Measurements from ENCODE around the gene ZC3H7B. TPM values are rescaled to one million over a fixed set of nuclear protein-coding genes. Genes with fewer than 3 reads are reported as not detected.

Gene ZC3H7B
- total and polyA plus RNA-seq, 5 donors from 2014 or later: 1.00 to 39.3 (median 1.3) TPM

- no peaks in the 10 kb centered on the region for H3K27me3 Mint-ChIP-seq
- H3K4me1 Mint-ChIP-seq: peaks cover 0 to 18% (median 0%) of the 10 kb centered on the region in 4 donors
- DNase-seq (no peak), ATAC-seq (ENCODE audit: low read depth in 2 of 2) (no peak)
- H3K4me1 ChIP-seq (ENCODE audit: control insufficient read depth, insufficient read depth, low read length, poor library complexity, severe bottlenecking): no peaks in the 10 kb centered on the region
- no peaks in the 10 kb centered on the region for H3K27me3 ChIP-seq (ENCODE audit: control insufficient read depth, insufficient read depth, low read length)
- no peak overlapping the region for H3K27ac ChIP-seq (ENCODE audit: insufficient read depth, low read length, poor library complexity, severe bottlenecking)
- H3K9me3 Mint-ChIP-seq: no peaks in the 10 kb centered on the region
- H3K4me3 ChIP-seq (ENCODE audit: low read depth, low read length): no peak overlapping the region
- no peaks in the 10 kb centered on the region for H3K9me3 ChIP-seq (ENCODE audit: control insufficient read depth in 2 of 2, low read length in 2 of 2)
- peaks cover 16% of the 10 kb centered on the region for H3K36me3 Mint-ChIP-seq
- peaks cover 27% of the 10 kb centered on the region for H3K36me3 ChIP-seq (ENCODE audit: control insufficient read depth, insufficient read depth, low read length)
- no peak overlapping the region for H3K4me3 Mint-ChIP-seq
- peak overlapping the region in 1 of 3 donors; percentile 39 for H3K27ac Mint-ChIP-seq
Measured at GRCh38 chr22:41333806-41334205, 32.5 kb downstream of the ZC3H7B start.

GRCh38 chr22:41334215-41334614, 32.9 kb downstream of the ZC3H7B start:
- H3K36me3 ChIP-seq (ENCODE audit: control insufficient read depth, insufficient read depth, low read length): peaks cover 31% of the 10 kb centered on the region
- H3K4me3 ChIP-seq (ENCODE audit: low read depth, low read length): no peak overlapping the region
- H3K9me3 Mint-ChIP-seq: no peaks in the 10 kb centered on the region
- no peak overlapping the region for H3K27ac Mint-ChIP-seq
- H3K4me1 ChIP-seq (ENCODE audit: control insufficient read depth, insufficient read depth, low read length, poor library complexity, severe bottlenecking): no peaks in the 10 kb centered on the region
- H3K27me3 Mint-ChIP-seq: no peaks in the 10 kb centered on the region
- ATAC-seq (ENCODE audit: low read depth in 2 of 2): no peak
- peaks cover 0 to 18% (median 0%) of the 10 kb centered on the region in 4 donors for H3K4me1 Mint-ChIP-seq
- no peak overlapping the region for H3K27ac ChIP-seq (ENCODE audit: insufficient read depth, low read length, poor library complexity, severe bottlenecking)
- no peaks in the 10 kb centered on the region for H3K27me3 ChIP-seq (ENCODE audit: control insufficient read depth, insufficient read depth, low read length)
- DNase-seq: no peak
- H3K4me3 Mint-ChIP-seq: no peak overlapping the region
- H3K36me3 Mint-ChIP-seq: peaks cover 16% of the 10 kb centered on the region
- H3K9me3 ChIP-seq (ENCODE audit: control insufficient read depth in 2 of 2, low read length in 2 of 2): no peaks in the 10 kb centered on the region

GRCh38 chr22:41334951-41335635, 33.8 kb downstream of the ZC3H7B start:
- Histone ChIP-seq H3K36me3 (ENCODE audit: control insufficient read depth, insufficient read depth, low read length) (peaks cover 26% of the 10 kb centered on the region), H3K4me1 (ENCODE audit: control insufficient read depth, insufficient read depth, low read length, poor library complexity, severe bottlenecking) (no peaks in the 10 kb centered on the region), H3K4me3 (ENCODE audit: low read depth, low read length) (no peak overlapping the region), H3K9me3 (ENCODE audit: control insufficient read depth in 2 of 2, low read length in 2 of 2) (no peaks in the 10 kb centered on the region), H3K27me3 (ENCODE audit: control insufficient read depth, insufficient read depth, low read length) (no peaks in the 10 kb centered on the region), H3K27ac (ENCODE audit: insufficient read depth, low read length, poor library complexity, severe bottlenecking) (no peak overlapping the region)
- H3K27me3 Mint-ChIP-seq: no peaks in the 10 kb centered on the region
- no peak overlapping the region for H3K4me3 Mint-ChIP-seq
- ATAC-seq (ENCODE audit: low read depth in 2 of 2): no peak
- no peak for DNase-seq
- H3K9me3 Mint-ChIP-seq: no peaks in the 10 kb centered on the region
- no peak overlapping the region for H3K27ac Mint-ChIP-seq
- peaks cover 0 to 18% (median 0%) of the 10 kb centered on the region in 4 donors for H3K4me1 Mint-ChIP-seq
- peaks cover 13% of the 10 kb centered on the region for H3K36me3 Mint-ChIP-seq

GRCh38 chr22:41338614-41339212, 37.4 kb downstream of the ZC3H7B start:
- no peak overlapping the region for H3K4me3 Mint-ChIP-seq
- ATAC-seq (ENCODE audit: low read depth in 2 of 2) (no peak), DNase-seq (no peak)
- peaks cover 31% of the 10 kb centered on the region for H3K36me3 ChIP-seq (ENCODE audit: control insufficient read depth, insufficient read depth, low read length)
- no peaks in the 10 kb centered on the region for H3K9me3 Mint-ChIP-seq
- peaks cover 0 to 16% (median 0%) of the 10 kb centered on the region in 4 donors for H3K4me1 Mint-ChIP-seq
- no peaks in the 10 kb centered on the region for H3K27me3 ChIP-seq (ENCODE audit: control insufficient read depth, insufficient read depth, low read length)
- no peaks in the 10 kb centered on the region for H3K4me1 ChIP-seq (ENCODE audit: control insufficient read depth, insufficient read depth, low read length, poor library complexity, severe bottlenecking)
- H3K27ac Mint-ChIP-seq: no peak overlapping the region
- no peaks in the 10 kb centered on the region for H3K27me3 Mint-ChIP-seq
- H3K36me3 Mint-ChIP-seq: peaks cover 6% of the 10 kb centered on the region
- no peak overlapping the region for H3K27ac ChIP-seq (ENCODE audit: insufficient read depth, low read length, poor library complexity, severe bottlenecking)
- no peaks in the 10 kb centered on the region for H3K9me3 ChIP-seq (ENCODE audit: control insufficient read depth in 2 of 2, low read length in 2 of 2)
- H3K4me3 ChIP-seq (ENCODE audit: low read depth, low read length): no peak overlapping the region

GRCh38 chr22:41339823-41340222, 38.5 kb downstream of the ZC3H7B start:
- peaks cover 39% of the 10 kb centered on the region for H3K36me3 ChIP-seq (ENCODE audit: control insufficient read depth, insufficient read depth, low read length)
- no peak overlapping the region for H3K27ac Mint-ChIP-seq
- no peaks in the 10 kb centered on the region for H3K9me3 Mint-ChIP-seq
- H3K36me3 Mint-ChIP-seq: peaks cover 15% of the 10 kb centered on the region
- H3K4me1 Mint-ChIP-seq: peaks cover 0 to 15% (median 0%) of the 10 kb centered on the region in 4 donors
- H3K4me1 ChIP-seq (ENCODE audit: control insufficient read depth, insufficient read depth, low read length, poor library complexity, severe bottlenecking): no peaks in the 10 kb centered on the region
- H3K4me3 ChIP-seq (ENCODE audit: low read depth, low read length): no peak overlapping the region
- H3K27me3 ChIP-seq (ENCODE audit: control insufficient read depth, insufficient read depth, low read length): no peaks in the 10 kb centered on the region
- H3K9me3 ChIP-seq (ENCODE audit: control insufficient read depth in 2 of 2, low read length in 2 of 2): no peaks in the 10 kb centered on the region
- H3K27ac ChIP-seq (ENCODE audit: insufficient read depth, low read length, poor library complexity, severe bottlenecking): no peak overlapping the region
- no peak overlapping the region for H3K4me3 Mint-ChIP-seq
- H3K27me3 Mint-ChIP-seq: no peaks in the 10 kb centered on the region
- DNase-seq: no peak
- no peak for ATAC-seq (ENCODE audit: low read depth in 2 of 2)

- no peaks in the 10 kb centered on the region for H3K4me1 ChIP-seq (ENCODE audit: control insufficient read depth, insufficient read depth, low read length, poor library complexity, severe bottlenecking)
- Mint-ChIP-seq H3K4me3 (no peak overlapping the region), H3K4me1 (peaks cover 0 to 11% (median 0%) of the 10 kb centered on the region in 4 donors), H3K36me3 (peaks cover 11% of the 10 kb centered on the region), H3K9me3 (no peaks in the 10 kb centered on the region), H3K27ac (no peak overlapping the region), H3K27me3 (no peaks in the 10 kb centered on the region)
- no peak for DNase-seq
- H3K36me3 ChIP-seq (ENCODE audit: control insufficient read depth, insufficient read depth, low read length): peaks cover 39% of the 10 kb centered on the region
- H3K27ac ChIP-seq (ENCODE audit: insufficient read depth, low read length, poor library complexity, severe bottlenecking): no peak overlapping the region
- no peak for ATAC-seq (ENCODE audit: low read depth in 2 of 2)
- H3K27me3 ChIP-seq (ENCODE audit: control insufficient read depth, insufficient read depth, low read length): no peaks in the 10 kb centered on the region
- H3K9me3 ChIP-seq (ENCODE audit: control insufficient read depth in 2 of 2, low read length in 2 of 2): no peaks in the 10 kb centered on the region
- no peak overlapping the region for H3K4me3 ChIP-seq (ENCODE audit: low read depth, low read length)
Measured at GRCh38 chr22:41340357-41340756, 39.0 kb downstream of the ZC3H7B start.

- H3K36me3 Mint-ChIP-seq: peaks cover 9% of the 10 kb centered on the region
Measured at GRCh38 chr22:41341012-41341411, 39.7 kb downstream of the ZC3H7B start.

GRCh38 chr22:41341990-41342389, 40.7 kb downstream of the ZC3H7B start:
- Histone ChIP-seq H3K36me3 (ENCODE audit: control insufficient read depth, insufficient read depth, low read length) (peaks cover 54% of the 10 kb centered on the region), H3K27ac (ENCODE audit: insufficient read depth, low read length, poor library complexity, severe bottlenecking) (no peak overlapping the region), H3K27me3 (ENCODE audit: control insufficient read depth, insufficient read depth, low read length) (no peaks in the 10 kb centered on the region), H3K9me3 (ENCODE audit: control insufficient read depth in 2 of 2, low read length in 2 of 2) (no peaks in the 10 kb centered on the region), H3K4me3 (ENCODE audit: low read depth, low read length) (no peak overlapping the region), H3K4me1 (ENCODE audit: control insufficient read depth, insufficient read depth, low read length, poor library complexity, severe bottlenecking) (no peaks in the 10 kb centered on the region)
- H3K27ac Mint-ChIP-seq: peak overlapping the region in 1 of 3 donors; percentile 14
- no peaks in the 10 kb centered on the region for H3K27me3 Mint-ChIP-seq
- DNase-seq: peak in 1 of 3 donors; percentile 57
- H3K9me3 Mint-ChIP-seq: no peaks in the 10 kb centered on the region
- ATAC-seq (ENCODE audit: low read depth in 2 of 2): no peak
- H3K36me3 Mint-ChIP-seq: peaks cover 9% of the 10 kb centered on the region
- no peak overlapping the region for H3K4me3 Mint-ChIP-seq
- H3K4me1 Mint-ChIP-seq: peaks cover 0 to 3% (median 0%) of the 10 kb centered on the region in 4 donors

More at GRCh38 chr22:41341012-41341411, 39.7 kb downstream of the ZC3H7B start:
- Histone ChIP-seq H3K27me3 (ENCODE audit: control insufficient read depth, insufficient read depth, low read length) (no peaks in the 10 kb centered on the region), H3K4me3 (ENCODE audit: low read depth, low read length) (no peak overlapping the region), H3K36me3 (ENCODE audit: control insufficient read depth, insufficient read depth, low read length) (peaks cover 45% of the 10 kb centered on the region), H3K4me1 (ENCODE audit: control insufficient read depth, insufficient read depth, low read length, poor library complexity, severe bottlenecking) (no peaks in the 10 kb centered on the region), H3K9me3 (ENCODE audit: control insufficient read depth in 2 of 2, low read length in 2 of 2) (no peaks in the 10 kb centered on the region), H3K27ac (ENCODE audit: insufficient read depth, low read length, poor library complexity, severe bottlenecking) (no peak overlapping the region)
- ATAC-seq (ENCODE audit: low read depth in 2 of 2) (no peak), DNase-seq (no peak)
- H3K27me3 Mint-ChIP-seq: no peaks in the 10 kb centered on the region
- no peak overlapping the region for H3K27ac Mint-ChIP-seq
- no peak overlapping the region for H3K4me3 Mint-ChIP-seq
- peaks cover 0 to 7% (median 0%) of the 10 kb centered on the region in 4 donors for H3K4me1 Mint-ChIP-seq
- no peaks in the 10 kb centered on the region for H3K9me3 Mint-ChIP-seq
